GM13977 (cell line): ENCODE data around the gene RDH14.

Experiments
- DNase-seq: peaks from one replicate; pipeline ENCODE4 v3.0.0; 2012; ENCODE audit warnings: low spot score
- CTCF ChIP-seq: IDR thresholded peaks from 2 replicates; pipeline ENCODE4 v1.5.1; 2012; ENCODE audit warnings: mild to moderate bottlenecking, control low read depth; ENCODE audit not compliant: insufficient read depth; ENCODE audit errors: extremely low read depth, missing control alignments
- in situ Hi-C: fragments of 300-500 bp; cut with MboI; formaldehyde crosslinking; loops from one replicate; pipeline ENCODE4 v1.12.0; 2022; ENCODE audit warnings: low sequenced_read_pairs, low pct_unique_long_range_greater_than_20kb, mixed read lengths, inconsistent platforms; ENCODE audit not compliant: unreplicated experiment

RDH14 gene

GRCh38 chr2:18589354-18589753 is 28.9 kb upstream of the RDH14 start, which contains the start of gene NT5C1B:
Gene NT5C1B (minus strand): TSS chr2:18589569. CDS start chr2:18589468, 101 bp downstream.
- no peak for DNase-seq
- TF ChIP-seq CTCF, result no peak
- in situ Hi-C loops, result no loop called here

GRCh38 chr2:18588802-18589201 is 28.3 kb upstream of the RDH14 start:
- TF ChIP-seq CTCF, result no peak
- in situ Hi-C loops, result no loop called here
- no peak for DNase-seq

- in situ Hi-C loops, result no loop called here
- TF ChIP-seq CTCF, result no peak
- no peak for DNase-seq
These were observed 27.6 kb upstream of the RDH14 start for GRCh38 chr2:18588049-18588448.

- no peak for TF ChIP-seq CTCF
- in situ Hi-C loops, result no loop called here
- DNase-seq, result no peak
These were observed 25.1 kb upstream of the RDH14 start for GRCh38 chr2:18585526-18585925.

- DNase-seq, result no peak
- no peak for TF ChIP-seq CTCF
- in situ Hi-C loops, result no loop called here
These were observed 24.1 kb upstream of the RDH14 start for GRCh38 chr2:18584608-18584954.

GRCh38 chr2:18583905-18584607 is 23.6 kb upstream of the RDH14 start:
- DNase-seq, result no peak
- no peak for TF ChIP-seq CTCF
- in situ Hi-C loops, result no loop called here
